GM12875 (cell line): ENCODE data around the gene UBAP2L.

Experiments
- H3K4me3 ChIP-seq: one replicate; pipeline ENCODE4 v1.5.1; 2011; ENCODE audit warnings: low read depth, low read length, control low read depth
- CTCF ChIP-seq: IDR thresholded peaks from 2 replicates; pipeline ENCODE4 v1.5.1; 2011; ENCODE audit warnings: low read depth, mild to moderate bottlenecking, control low read depth, inconsistent platforms, low read length, moderate library complexity, borderline replicate concordance; ENCODE audit not compliant: insufficient read depth

Gene UBAP2L

GRCh38 chr1:154318386-154318785 is 97.6 kb downstream of the UBAP2L start:
- no peak overlapping the region for H3K4me3 ChIP-seq
- TF ChIP-seq CTCF: no peak
